Gastroesophageal sphincter (tissue), 4 donors: ENCODE data around the gene XXYLT1. TPM values are rescaled to one million over a fixed set of nuclear protein-coding genes. Genes with fewer than 3 reads are reported as not detected.

Experiments
- ATAC-seq: fragments of 150-250 bp; one replicate; pipeline ENCODE4 v1.9.1; 2016; ENCODE audit warnings: mild to moderate bottlenecking, moderate library complexity
- H3K27ac ChIP-seq, 4 donors: fragments of 200-600 bp; sonication (generic) in 3 of 4; 1 replicate in 3 of 4; 2 replicates in 1 of 4; pipeline ENCODE4 v1.5.1; 2016 to 2019
- H3K27me3 ChIP-seq: fragments of 200-600 bp; sonication (generic); one replicate; pipeline ENCODE4 v1.5.1; 2019
- H3K36me3 ChIP-seq, 2 donors: fragments of 200-600 bp; sonication (generic); one replicate each; pipeline ENCODE4 v1.5.1; 2019; ENCODE audit warnings: control low read depth in 1 of 2
- H3K4me1 ChIP-seq, 3 donors: fragments of 200-600 bp; sonication (generic); 1 replicate in 2 of 3; 2 replicates in 1 of 3; pipeline ENCODE4 v1.5.1; 2016 to 2019; ENCODE audit warnings: control low read depth in 2 of 3
- H3K4me3 ChIP-seq, 2 donors: fragments of 200-600 bp; sonication (generic); one replicate each; pipeline ENCODE4 v1.5.1; 2019; ENCODE audit warnings: mild to moderate bottlenecking in 1 of 2, moderate library complexity in 1 of 2
- H3K9me3 ChIP-seq, 3 donors: fragments of 200-600 bp; sonication (generic); one replicate each; pipeline ENCODE4 v1.5.1; 2017 to 2019; ENCODE audit warnings: control low read depth in 2 of 3
- CTCF ChIP-seq, 4 experiments: fragments of 200-600 bp in 2 of 4; fragments of 450-650 bp in 2 of 4; sonication (generic) in 1 of 4; IDR thresholded peaks; one replicate each; pipeline ENCODE4 v1.5.1; 2017 to 2019; ENCODE audit warnings: antibody characterized with exemption in 4 of 4, mild to moderate bottlenecking in 2 of 4, moderate library complexity in 2 of 4
- EP300 ChIP-seq: sonication (generic); formaldehyde crosslinking; IDR thresholded peaks from one replicate; pipeline ENCODE4 v1.6.1; 2017; ENCODE audit warnings: antibody characterized with exemption, mild to moderate bottlenecking
- POLR2A ChIP-seq, 2 donors: fragments of 450-650 bp; IDR thresholded peaks; one replicate each; pipeline ENCODE4 v1.6.1; 2017; ENCODE audit warnings: antibody characterized with exemption in 2 of 2, mild to moderate bottlenecking in 2 of 2, moderate library complexity in 1 of 2
- POLR2AphosphoS5 ChIP-seq: sonication (generic); formaldehyde crosslinking; IDR thresholded peaks from one replicate; pipeline ENCODE4 v1.6.1; 2017; ENCODE audit warnings: antibody characterized with exemption
- WGBS, 2 donors: methylation state at CpG; one replicate each; pipeline ENCODE4 v1.1.5; 2018; ENCODE audit warnings: low coverage in 1 of 2; 5-methylcytosine and 5-hydroxymethylcytosine counted together
- total RNA-seq, 4 donors: library from RNA; depleted of rRNA; stranded (reverse); fragments of >200 nt; gene quantifications; one replicate each; pipeline ENCODE4 v1.1.0, GENCODE V29; 2016

The XXYLT1 gene
- total RNA-seq, 4 donors from 2014 or later, result 10.1 to 14.0 (median 12.5) TPM

GRCh38 chr3:195101927-195102608, 168.9 kb downstream of the XXYLT1 start:
- Histone ChIP-seq H3K9me3 (no peaks in the 10 kb centered on the region), H3K4me3 (no peak overlapping the region), H3K4me1 (peaks cover 0 to 16% (median 4%) of the 10 kb centered on the region in 3 donors), H3K27ac (no peak overlapping the region), H3K27me3 (no peaks in the 10 kb centered on the region), H3K36me3 (no peaks in the 10 kb centered on the region)
- TF ChIP-seq CTCF (IDR thresholded peaks at IDR 0.05) (no peak), POLR2A (IDR thresholded peaks at IDR 0.05) (no peak), POLR2AphosphoS5 (no peak)
- WGBS, 2 donors, result 77 to 95% methylated on average over 11 to 13 of the region's 13 CpGs
- no peak for ATAC-seq

GRCh38 chr3:195101001-195101583, 169.9 kb downstream of the XXYLT1 start:
- WGBS, 2 donors, result 88% methylated on average over 6 of the region's 8 CpGs; no CpG with 5 or more reads in 1 of the 2 donors
- no peak overlapping the region for H3K4me3 ChIP-seq
- H3K4me1 ChIP-seq, result peaks cover 0 to 8% (median 0%) of the 10 kb centered on the region in 3 donors

GRCh38 chr3:195099951-195100785, 170.8 kb downstream of the XXYLT1 start:
- Histone ChIP-seq H3K4me3 (no peak overlapping the region), H3K9me3 (no peaks in the 10 kb centered on the region), H3K4me1 (peaks cover 0 to 7% (median 0%) of the 10 kb centered on the region in 3 donors), H3K27ac (no peak overlapping the region), H3K27me3 (no peaks in the 10 kb centered on the region), H3K36me3 (no peaks in the 10 kb centered on the region)
- ATAC-seq, result no peak
- 93% methylated on average over 5 to 13 of the region's 14 CpGs for WGBS, 2 donors
- no peak for TF ChIP-seq EP300
- TF ChIP-seq POLR2A (IDR thresholded peaks at IDR 0.05), result no peak
- TF ChIP-seq CTCF (IDR thresholded peaks at IDR 0.05), result no peak
- TF ChIP-seq POLR2AphosphoS5, result no peak

More at GRCh38 chr3:195101001-195101583, 169.9 kb downstream of the XXYLT1 start:
- H3K36me3 ChIP-seq, result no peaks in the 10 kb centered on the region
- H3K27ac ChIP-seq, result no peak overlapping the region
- no peak for TF ChIP-seq EP300
- TF ChIP-seq CTCF (IDR thresholded peaks at IDR 0.05), result no peak
- TF ChIP-seq POLR2A (IDR thresholded peaks at IDR 0.05), result no peak
- TF ChIP-seq POLR2AphosphoS5, result no peak
- no peaks in the 10 kb centered on the region for H3K9me3 ChIP-seq
- ATAC-seq, result peak; percentile 29
- H3K27me3 ChIP-seq, result no peaks in the 10 kb centered on the region

- Histone ChIP-seq H3K27me3 (no peaks in the 10 kb centered on the region), H3K9me3 (no peaks in the 10 kb centered on the region), H3K36me3 (no peaks in the 10 kb centered on the region), H3K27ac (no peak overlapping the region), H3K4me1 (peaks cover 0 to 7% (median 0%) of the 10 kb centered on the region in 3 donors), H3K4me3 (no peak overlapping the region)
- 85 to 88% methylated on average over 7 to 9 of the region's 16 CpGs for WGBS, 2 donors
- TF ChIP-seq CTCF (IDR thresholded peaks at IDR 0.05), result no peak
- no peak for TF ChIP-seq EP300
- TF ChIP-seq POLR2AphosphoS5, result no peak
- TF ChIP-seq POLR2A (IDR thresholded peaks at IDR 0.05), result no peak
- no peak for ATAC-seq
These were observed 172.0 kb downstream of the XXYLT1 start for GRCh38 chr3:195098741-195099525.
